SH-SY5Y (cell line): ENCODE measurements around the gene MKX.

Experiments
- GATA2 ChIP-seq: IDR thresholded peaks from 2 replicates; pipeline ENCODE4 v1.6.1; 2011; ENCODE audit warnings: mild to moderate bottlenecking, low read depth, low read length
- GATA3 ChIP-seq: IDR thresholded peaks from 2 replicates; pipeline ENCODE4 v1.6.1; 2011; ENCODE audit warnings: low read depth, mild to moderate bottlenecking, low read length, moderate library complexity

MKX gene

GRCh38 chr10:27746397-27747095 lies 927 bp upstream of the MKX start:
- no peak for TF ChIP-seq GATA3
- no peak for TF ChIP-seq GATA2

GRCh38 chr10:27744802-27745731 lies 552 bp downstream of the MKX start:
- TF ChIP-seq GATA3 = no peak
- no peak for TF ChIP-seq GATA2

DNA sequence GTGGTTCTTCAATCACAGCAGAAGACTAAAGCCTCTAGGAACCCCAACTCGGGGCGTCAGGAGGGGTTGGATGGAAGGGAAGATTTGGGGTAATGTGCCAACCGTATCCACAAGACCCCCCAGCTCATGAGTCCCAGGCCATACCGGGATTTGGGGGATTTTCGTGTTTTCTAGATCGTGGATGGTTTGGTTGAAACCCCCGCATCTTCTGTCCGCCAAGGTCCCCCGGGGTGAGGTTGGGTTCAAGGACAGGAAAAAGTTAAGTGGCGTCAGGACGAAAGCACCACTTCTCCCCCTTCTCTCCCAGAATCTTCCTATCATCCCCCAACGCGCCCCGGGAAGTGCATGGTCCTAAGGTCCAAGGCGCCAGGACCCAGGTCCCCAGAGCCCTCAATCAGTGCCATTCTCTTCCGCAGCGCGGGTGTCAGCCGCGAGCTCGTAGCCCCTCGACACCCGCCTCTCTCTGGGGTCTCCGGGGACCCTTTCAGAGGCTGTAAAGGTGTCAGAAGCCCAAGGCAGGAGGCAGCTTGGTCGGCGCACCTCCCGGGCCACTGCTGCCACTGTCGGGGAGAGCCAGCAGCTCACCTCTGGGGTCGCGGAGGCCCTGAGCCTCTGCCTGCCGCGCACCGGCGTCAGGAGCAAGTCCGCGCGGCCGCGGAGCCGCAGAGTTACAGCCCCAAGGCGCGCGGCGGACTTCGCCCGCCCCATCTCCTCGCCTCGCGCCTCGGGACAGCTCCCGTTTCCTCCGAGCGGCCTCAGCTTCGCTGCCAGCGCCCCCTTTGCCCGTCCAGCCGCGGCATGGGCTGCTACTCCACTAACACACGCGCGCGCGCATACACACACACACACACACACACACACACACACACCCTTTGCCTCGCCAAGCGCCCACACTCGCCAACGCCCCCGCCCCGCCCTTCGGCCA lies 1.5 kb downstream of the MKX start:
- no peak for TF ChIP-seq GATA2
- no peak for TF ChIP-seq GATA3

DNA sequence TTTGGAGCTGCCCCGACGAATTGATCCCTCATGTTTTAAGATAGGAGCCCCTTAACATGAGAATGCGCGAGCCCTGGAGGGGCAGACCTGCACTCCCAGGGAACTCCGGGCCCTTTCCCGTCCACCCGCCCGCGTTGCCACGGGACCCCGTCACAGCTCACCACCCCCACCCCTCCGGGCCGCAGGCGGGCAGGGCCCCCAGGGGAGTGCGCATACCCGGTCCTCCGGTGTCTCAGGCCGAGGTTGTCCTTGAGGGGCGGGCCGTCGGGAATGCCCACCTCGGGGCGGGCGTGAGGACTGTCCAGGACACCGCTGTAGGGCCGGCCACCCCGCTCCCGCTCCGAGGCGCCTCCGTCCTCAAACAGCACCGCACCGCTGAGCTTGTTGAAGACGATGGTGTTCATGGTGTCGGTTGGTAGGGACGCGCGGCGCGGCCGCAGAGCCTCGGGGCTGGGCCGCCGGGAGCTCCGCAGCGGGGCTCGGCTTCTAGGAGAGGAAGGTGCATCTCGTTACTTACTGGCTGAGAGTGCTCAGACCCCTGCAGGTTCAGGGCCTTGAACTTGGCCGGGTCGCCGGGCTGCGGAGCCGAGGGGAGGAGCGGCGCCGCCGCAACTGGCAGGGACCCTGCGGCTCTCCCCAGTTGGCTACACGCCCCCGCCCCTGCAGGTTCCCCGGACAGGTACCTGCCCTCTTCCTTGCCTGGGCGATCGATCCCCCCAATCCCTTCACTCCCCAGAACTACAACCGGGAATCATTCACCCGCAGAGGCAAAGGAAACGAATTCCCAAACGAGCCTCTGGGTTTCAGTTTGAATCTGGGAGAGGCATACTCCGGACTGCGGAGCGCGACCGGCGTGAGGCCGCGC lies 2.4 kb downstream of the MKX start:
- TF ChIP-seq GATA2 (no peak), GATA3 (no peak)

GRCh38 chr10:27742195-27743011 lies 3.2 kb downstream of the MKX start:
- TF ChIP-seq GATA3 (no peak), GATA2 (no peak)

GRCh38 chr10:27741173-27742091 lies 4.2 kb downstream of the MKX start:
- no peak for TF ChIP-seq GATA3
- no peak for TF ChIP-seq GATA2

DNA sequence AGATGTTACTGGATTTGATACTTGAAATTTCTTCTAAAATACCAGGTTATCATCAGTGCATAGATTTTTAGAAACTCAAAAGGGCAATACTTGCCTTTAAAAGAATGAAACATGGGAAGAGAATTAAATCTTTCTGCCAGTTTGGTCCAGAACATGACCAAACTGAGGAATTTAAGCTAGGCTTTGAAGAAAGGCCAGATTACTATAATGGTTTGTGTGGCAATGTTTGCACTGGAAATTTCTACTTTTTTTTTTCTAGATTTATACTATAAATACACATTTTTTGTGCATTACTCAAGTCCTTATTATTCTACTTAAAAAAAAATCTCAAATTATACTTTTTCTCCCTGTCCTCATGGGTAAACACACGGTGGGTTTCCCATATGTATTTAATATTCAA lies 9.2 kb downstream of the MKX start:
- no peak for TF ChIP-seq GATA2
- no peak for TF ChIP-seq GATA3

- no peak for TF ChIP-seq GATA3
- no peak for TF ChIP-seq GATA2
These were observed 15.6 kb downstream of the MKX start for GRCh38 chr10:27730041-27730440.

GRCh38 chr10:27728338-27728737 lies 17.3 kb downstream of the MKX start:
- TF ChIP-seq GATA3 (no peak), GATA2 (no peak)

- TF ChIP-seq GATA2 (no peak), GATA3 (no peak)
These were observed 21.3 kb downstream of the MKX start for GRCh38 chr10:27724287-27724686.

DNA sequence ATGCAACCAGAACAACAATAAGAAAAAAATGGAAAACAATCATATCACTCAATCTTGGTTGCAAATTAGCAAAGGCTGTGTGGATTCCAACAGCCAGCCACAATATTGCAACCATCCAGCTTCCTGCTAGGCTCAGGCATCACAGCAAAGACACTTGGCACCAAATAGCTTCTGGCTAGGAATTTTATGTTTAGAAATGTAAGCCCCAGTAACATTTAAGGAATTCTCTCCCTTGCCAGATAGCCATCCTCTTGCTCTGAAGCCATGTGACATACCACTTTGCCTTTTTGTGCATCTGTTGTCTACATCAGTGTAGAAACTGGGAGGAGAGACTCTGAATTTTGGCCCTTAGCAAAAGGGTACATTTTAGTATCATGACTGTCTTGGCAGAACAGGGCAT lies 22.2 kb downstream of the MKX start:
- TF ChIP-seq GATA2 = no peak
- no peak for TF ChIP-seq GATA3

- no peak for TF ChIP-seq GATA2
- TF ChIP-seq GATA3 = no peak
These were observed 25.1 kb downstream of the MKX start for GRCh38 chr10:27720529-27720928.
